ENCODE results near the gene TRIM63.

TRIM63 gene

GRCh38 chr1:26023009-26023408 lies 44.4 kb downstream of the TRIM63 start:
- Mint-ChIP-seq H3K27me3 (peaks cover 17% of the 10 kb centered on the region), H3K9me3 (no peaks in the 10 kb centered on the region), H3K36me3 (no peaks in the 10 kb centered on the region), H3K4me1 (no peaks in the 10 kb centered on the region), H3K4me3 (no peak overlapping the region), H3K27ac (no peak overlapping the region)
- ATAC-seq = no peak

- H3K36me3 Mint-ChIP-seq = no peaks in the 10 kb centered on the region
- ATAC-seq = no peak
- H3K4me3 Mint-ChIP-seq = no peak overlapping the region
- no peaks in the 10 kb centered on the region for H3K4me1 Mint-ChIP-seq
- peaks cover 17% of the 10 kb centered on the region for H3K27me3 Mint-ChIP-seq
- no peaks in the 10 kb centered on the region for H3K9me3 Mint-ChIP-seq
- H3K27ac Mint-ChIP-seq = no peak overlapping the region
Measured at GRCh38 chr1:26022404-26022779, 45.0 kb downstream of the TRIM63 start.

- H3K4me3 Mint-ChIP-seq = no peak within 1 kb of the TSS
- ATAC-seq = no peak
- H3K9me3 Mint-ChIP-seq = no peaks in the 10 kb centered on the region
- no peaks in the 10 kb centered on the region for H3K36me3 Mint-ChIP-seq
- peaks cover 17% of the 10 kb centered on the region for H3K27me3 Mint-ChIP-seq
- H3K27ac Mint-ChIP-seq = no peak within 1 kb of the TSS
- H3K4me1 Mint-ChIP-seq = peaks cover under 1% of the 10 kb centered on the region
Measured at GRCh38 chr1:26021647-26022403, 45.6 kb downstream of the TRIM63 start, which contains the start of gene EXTL1. EXTL1 (plus strand) TSS chr1:26021775; CDS start chr1:26022647, 872 bp downstream.

- H3K27ac Mint-ChIP-seq = no peak overlapping the region
- H3K36me3 Mint-ChIP-seq = no peaks in the 10 kb centered on the region
- ATAC-seq = no peak
- H3K27me3 Mint-ChIP-seq = peaks cover 17% of the 10 kb centered on the region
- peaks cover 5% of the 10 kb centered on the region for H3K4me1 Mint-ChIP-seq
- no peak overlapping the region for H3K4me3 Mint-ChIP-seq
- H3K9me3 Mint-ChIP-seq = no peaks in the 10 kb centered on the region
Measured at GRCh38 chr1:26020941-26021646, 46.3 kb downstream of the TRIM63 start.

GRCh38 chr1:26020330-26020768 lies 47.1 kb downstream of the TRIM63 start:
- Mint-ChIP-seq H3K4me3 (no peak overlapping the region), H3K27ac (no peak overlapping the region)

GRCh38 chr1:26019641-26020315 lies 47.7 kb downstream of the TRIM63 start:
- H3K27ac Mint-ChIP-seq = no peak overlapping the region
- ATAC-seq = no peak
- no peaks in the 10 kb centered on the region for H3K36me3 Mint-ChIP-seq
- peaks cover 5% of the 10 kb centered on the region for H3K4me1 Mint-ChIP-seq
- H3K4me3 Mint-ChIP-seq = no peak overlapping the region
- peaks cover 17% of the 10 kb centered on the region for H3K27me3 Mint-ChIP-seq
- no peaks in the 10 kb centered on the region for H3K9me3 Mint-ChIP-seq

More at GRCh38 chr1:26020330-26020768, 47.1 kb downstream of the TRIM63 start:
- Mint-ChIP-seq H3K4me1 (peaks cover 5% of the 10 kb centered on the region), H3K9me3 (no peaks in the 10 kb centered on the region), H3K27me3 (peaks cover 17% of the 10 kb centered on the region), H3K36me3 (no peaks in the 10 kb centered on the region)
- no peak for ATAC-seq

GRCh38 chr1:26017606-26018005 lies 49.8 kb downstream of the TRIM63 start:
- Mint-ChIP-seq H3K4me1 (peaks cover 5% of the 10 kb centered on the region), H3K36me3 (no peaks in the 10 kb centered on the region), H3K27me3 (peaks cover 17% of the 10 kb centered on the region), H3K27ac (no peak overlapping the region), H3K4me3 (no peak overlapping the region), H3K9me3 (no peaks in the 10 kb centered on the region)
- no peak for ATAC-seq

- H3K27me3 Mint-ChIP-seq = peaks cover 17% of the 10 kb centered on the region
- H3K27ac Mint-ChIP-seq = no peak overlapping the region
- H3K36me3 Mint-ChIP-seq = no peaks in the 10 kb centered on the region
- H3K4me1 Mint-ChIP-seq = peaks cover 5% of the 10 kb centered on the region
- ATAC-seq = no peak
- H3K4me3 Mint-ChIP-seq = no peak overlapping the region
- H3K9me3 Mint-ChIP-seq = no peaks in the 10 kb centered on the region
Measured at GRCh38 chr1:26016953-26017545, 50.4 kb downstream of the TRIM63 start.

- Mint-ChIP-seq H3K27me3 (peaks cover 12% of the 10 kb centered on the region), H3K36me3 (no peaks in the 10 kb centered on the region), H3K27ac (no peak overlapping the region), H3K4me3 (no peak overlapping the region), H3K9me3 (no peaks in the 10 kb centered on the region), H3K4me1 (peaks cover 5% of the 10 kb centered on the region)
- ATAC-seq = peak; percentile 67
Measured at GRCh38 chr1:26016258-26016952, 51.0 kb downstream of the TRIM63 start.

- Mint-ChIP-seq H3K4me1 (peaks cover 5% of the 10 kb centered on the region), H3K4me3 (no peak overlapping the region), H3K36me3 (no peaks in the 10 kb centered on the region), H3K27me3 (peaks cover 9% of the 10 kb centered on the region), H3K9me3 (no peaks in the 10 kb centered on the region), H3K27ac (no peak overlapping the region)
- no peak for ATAC-seq
Measured at GRCh38 chr1:26015358-26015757, 52.1 kb downstream of the TRIM63 start.

- Mint-ChIP-seq H3K4me1 (peaks cover 10% of the 10 kb centered on the region), H3K27ac (no peak overlapping the region), H3K9me3 (no peaks in the 10 kb centered on the region)
Measured at GRCh38 chr1:26014179-26014578, 53.3 kb downstream of the TRIM63 start.

GRCh38 chr1:26012864-26013263 lies 54.6 kb downstream of the TRIM63 start:
- no peak overlapping the region for H3K4me3 Mint-ChIP-seq
- ATAC-seq = no peak
- H3K4me1 Mint-ChIP-seq = peaks cover 10% of the 10 kb centered on the region
- H3K27ac Mint-ChIP-seq = no peak overlapping the region
- peaks cover 1% of the 10 kb centered on the region for H3K27me3 Mint-ChIP-seq
- no peaks in the 10 kb centered on the region for H3K9me3 Mint-ChIP-seq
- H3K36me3 Mint-ChIP-seq = no peaks in the 10 kb centered on the region

More at GRCh38 chr1:26014179-26014578, 53.3 kb downstream of the TRIM63 start:
- ATAC-seq = no peak
- Mint-ChIP-seq H3K27me3 (peaks cover 8% of the 10 kb centered on the region), H3K4me3 (no peak overlapping the region), H3K36me3 (no peaks in the 10 kb centered on the region)

- H3K36me3 Mint-ChIP-seq = no peaks in the 10 kb centered on the region
- H3K27ac Mint-ChIP-seq = no peak overlapping the region
- peaks cover 22% of the 10 kb centered on the region for H3K27me3 Mint-ChIP-seq
- no peak for ATAC-seq
- no peaks in the 10 kb centered on the region for H3K9me3 Mint-ChIP-seq
- H3K4me1 Mint-ChIP-seq = peaks cover 5% of the 10 kb centered on the region
- H3K4me3 Mint-ChIP-seq = no peak overlapping the region
Measured at GRCh38 chr1:26010825-26011224, 56.6 kb downstream of the TRIM63 start.

- Mint-ChIP-seq H3K4me3 (no peak overlapping the region), H3K27ac (no peak overlapping the region), H3K27me3 (peaks cover 28% of the 10 kb centered on the region), H3K9me3 (no peaks in the 10 kb centered on the region), H3K4me1 (peaks cover 5% of the 10 kb centered on the region), H3K36me3 (no peaks in the 10 kb centered on the region)
- ATAC-seq = no peak
Measured at GRCh38 chr1:26009796-26010447, 57.5 kb downstream of the TRIM63 start.
